Activated naive CD8-positive, alpha-beta T cell treated with anti-CD3 and anti-CD28 coated beads, Interleukin-2, amount 50 U/mL, for 24 hours (primary cell): ENCODE results near the gene PIR.
A peak's percentile ranks its signal among the peaks of the same experiment; 100 is the strongest.

ENCODE experiments used
- ATAC-seq: fragments of 150-1000 bp; cut with Tn5 transposase; one replicate; pipeline ENCODE4 v1.10.0; 2021
- DNase-seq: peaks from one replicate; pipeline ENCODE4 v3.0.0; 2021
- H3K27ac Mint-ChIP-seq: one replicate; pipeline ENCODE4 v1.8.0; 2021; ENCODE audit warnings: mild to moderate bottlenecking, mixed read lengths
- H3K27me3 Mint-ChIP-seq: one replicate; pipeline ENCODE4 v1.8.0; 2021; ENCODE audit warnings: mixed read lengths
- H3K36me3 Mint-ChIP-seq: one replicate; pipeline ENCODE4 v1.8.0; 2021; ENCODE audit warnings: low read depth, mixed read lengths
- H3K4me1 Mint-ChIP-seq: one replicate; pipeline ENCODE4 v1.8.0; 2021; ENCODE audit warnings: mixed read lengths
- H3K4me3 Mint-ChIP-seq: one replicate; pipeline ENCODE4 v1.8.0; 2021; ENCODE audit warnings: mild to moderate bottlenecking, moderate library complexity, mixed read lengths
- H3K9me3 Mint-ChIP-seq: one replicate; pipeline ENCODE4 v1.8.0; 2021; ENCODE audit warnings: mixed read lengths

Gene PIR

GRCh38 chrX:15418041-15418706 is 75.0 kb downstream of the PIR start:
- Mint-ChIP-seq H3K36me3 (no peaks in the 10 kb centered on the region), H3K27me3 (no peaks in the 10 kb centered on the region), H3K27ac (no peak overlapping the region), H3K9me3 (peaks cover 5% of the 10 kb centered on the region), H3K4me3 (no peak overlapping the region), H3K4me1 (no peaks in the 10 kb centered on the region)
- DNase-seq, result no peak
- ATAC-seq, result no peak

- no peaks in the 10 kb centered on the region for H3K36me3 Mint-ChIP-seq
- no peaks in the 10 kb centered on the region for H3K4me1 Mint-ChIP-seq
- H3K27ac Mint-ChIP-seq, result no peak overlapping the region
- ATAC-seq, result peak; percentile 79
- H3K4me3 Mint-ChIP-seq, result no peak overlapping the region
- no peaks in the 10 kb centered on the region for H3K27me3 Mint-ChIP-seq
- peaks cover 5% of the 10 kb centered on the region for H3K9me3 Mint-ChIP-seq
- DNase-seq, result no peak
Measured at GRCh38 chrX:15416133-15416993, 76.8 kb downstream of the PIR start.

- no peak overlapping the region for H3K27ac Mint-ChIP-seq
- no peaks in the 10 kb centered on the region for H3K27me3 Mint-ChIP-seq
- no peak for ATAC-seq
- H3K4me1 Mint-ChIP-seq, result no peaks in the 10 kb centered on the region
- H3K4me3 Mint-ChIP-seq, result no peak overlapping the region
- peaks cover 5% of the 10 kb centered on the region for H3K9me3 Mint-ChIP-seq
- DNase-seq, result no peak
- no peaks in the 10 kb centered on the region for H3K36me3 Mint-ChIP-seq
Measured at GRCh38 chrX:15413101-15413500, 80.0 kb downstream of the PIR start.

- Mint-ChIP-seq H3K27ac (no peak overlapping the region), H3K4me1 (no peaks in the 10 kb centered on the region), H3K4me3 (no peak overlapping the region), H3K27me3 (no peaks in the 10 kb centered on the region), H3K36me3 (no peaks in the 10 kb centered on the region), H3K9me3 (no peaks in the 10 kb centered on the region)
- no peak for ATAC-seq
- no peak for DNase-seq
Measured at GRCh38 chrX:15410947-15411346, 82.2 kb downstream of the PIR start.

GRCh38 chrX:15410430-15410829 is 82.7 kb downstream of the PIR start:
- ATAC-seq (no peak), DNase-seq (no peak)
- H3K9me3 Mint-ChIP-seq, result no peaks in the 10 kb centered on the region
- H3K4me3 Mint-ChIP-seq, result no peak overlapping the region
- H3K36me3 Mint-ChIP-seq, result no peaks in the 10 kb centered on the region
- no peak overlapping the region for H3K27ac Mint-ChIP-seq
- H3K27me3 Mint-ChIP-seq, result no peaks in the 10 kb centered on the region
- no peaks in the 10 kb centered on the region for H3K4me1 Mint-ChIP-seq

GRCh38 chrX:15405846-15406245 is 87.3 kb downstream of the PIR start:
- no peaks in the 10 kb centered on the region for H3K36me3 Mint-ChIP-seq
- H3K4me3 Mint-ChIP-seq, result no peak overlapping the region
- H3K4me1 Mint-ChIP-seq, result peaks cover 6% of the 10 kb centered on the region
- H3K27me3 Mint-ChIP-seq, result no peaks in the 10 kb centered on the region
- DNase-seq, result no peak
- H3K27ac Mint-ChIP-seq, result no peak overlapping the region
- ATAC-seq, result no peak
- H3K9me3 Mint-ChIP-seq, result no peaks in the 10 kb centered on the region

GRCh38 chrX:15404401-15405096 is 88.6 kb downstream of the PIR start:
- no peaks in the 10 kb centered on the region for H3K36me3 Mint-ChIP-seq
- no peaks in the 10 kb centered on the region for H3K9me3 Mint-ChIP-seq
- H3K27ac Mint-ChIP-seq, result no peak overlapping the region
- H3K4me3 Mint-ChIP-seq, result no peak overlapping the region
- H3K4me1 Mint-ChIP-seq, result peaks cover 6% of the 10 kb centered on the region
- no peak for ATAC-seq
- no peak for DNase-seq
- no peaks in the 10 kb centered on the region for H3K27me3 Mint-ChIP-seq

GRCh38 chrX:15401378-15401777 is 91.8 kb downstream of the PIR start:
- ATAC-seq, result no peak
- peaks cover 2% of the 10 kb centered on the region for H3K27me3 Mint-ChIP-seq
- no peaks in the 10 kb centered on the region for H3K36me3 Mint-ChIP-seq
- no peak overlapping the region for H3K27ac Mint-ChIP-seq
- H3K4me1 Mint-ChIP-seq, result peaks cover 6% of the 10 kb centered on the region
- H3K4me3 Mint-ChIP-seq, result no peak overlapping the region
- no peaks in the 10 kb centered on the region for H3K9me3 Mint-ChIP-seq
- no peak for DNase-seq

GRCh38 chrX:15399962-15400391 is 93.2 kb downstream of the PIR start:
- Mint-ChIP-seq H3K4me3 (no peak overlapping the region), H3K27me3 (peaks cover 2% of the 10 kb centered on the region), H3K36me3 (no peaks in the 10 kb centered on the region), H3K9me3 (no peaks in the 10 kb centered on the region), H3K27ac (no peak overlapping the region), H3K4me1 (peaks cover 6% of the 10 kb centered on the region)
- ATAC-seq, result no peak
- no peak for DNase-seq

GRCh38 chrX:15398874-15399273 is 94.3 kb downstream of the PIR start:
- ATAC-seq, result no peak

GRCh38 chrX:15395789-15396188 is 97.3 kb downstream of the PIR start:
- ATAC-seq (no peak), DNase-seq (no peak)
- no peaks in the 10 kb centered on the region for H3K4me1 Mint-ChIP-seq
- H3K4me3 Mint-ChIP-seq, result no peak overlapping the region
- H3K27ac Mint-ChIP-seq, result no peak overlapping the region
- H3K27me3 Mint-ChIP-seq, result peaks cover 2% of the 10 kb centered on the region
- no peaks in the 10 kb centered on the region for H3K9me3 Mint-ChIP-seq
- no peaks in the 10 kb centered on the region for H3K36me3 Mint-ChIP-seq

More at GRCh38 chrX:15398874-15399273, 94.3 kb downstream of the PIR start:
- Mint-ChIP-seq H3K9me3 (no peaks in the 10 kb centered on the region), H3K36me3 (no peaks in the 10 kb centered on the region), H3K4me3 (no peak overlapping the region), H3K4me1 (no peaks in the 10 kb centered on the region), H3K27ac (no peak overlapping the region), H3K27me3 (peaks cover 2% of the 10 kb centered on the region)
- no peak for DNase-seq

GRCh38 chrX:15391850-15392249 is 101.3 kb downstream of the PIR start:
- H3K4me3 Mint-ChIP-seq, result no peak overlapping the region
- peaks cover 5% of the 10 kb centered on the region for H3K27me3 Mint-ChIP-seq
- ATAC-seq (no peak), DNase-seq (no peak)
- H3K27ac Mint-ChIP-seq, result no peak overlapping the region
- H3K36me3 Mint-ChIP-seq, result no peaks in the 10 kb centered on the region
- H3K9me3 Mint-ChIP-seq, result no peaks in the 10 kb centered on the region
- H3K4me1 Mint-ChIP-seq, result no peaks in the 10 kb centered on the region

- Mint-ChIP-seq H3K4me3 (no peak within 1 kb of the TSS), H3K27me3 (peaks cover 12% of the 10 kb centered on the region), H3K27ac (no peak within 1 kb of the TSS), H3K9me3 (no peaks in the 10 kb centered on the region), H3K36me3 (no peaks in the 10 kb centered on the region), H3K4me1 (no peaks in the 10 kb centered on the region)
- ATAC-seq (no peak), DNase-seq (no peak)
Measured at GRCh38 chrX:15384304-15384703, 108.8 kb downstream of the PIR start, which contains the start of gene VEGFD. Gene VEGFD, minus strand, starts transcription at chrX:15384413. Its CDS starts 467 bp downstream, at chrX:15383946.

- no peaks in the 10 kb centered on the region for H3K4me1 Mint-ChIP-seq
- H3K27ac Mint-ChIP-seq, result no peak overlapping the region
Measured at GRCh38 chrX:15382813-15383212, 110.3 kb downstream of the PIR start.

GRCh38 chrX:15376956-15377355 is 116.2 kb downstream of the PIR start:
- no peak for DNase-seq

More at GRCh38 chrX:15382813-15383212, 110.3 kb downstream of the PIR start:
- DNase-seq (no peak), ATAC-seq (no peak)
- Mint-ChIP-seq H3K27me3 (peaks cover 10% of the 10 kb centered on the region), H3K36me3 (no peaks in the 10 kb centered on the region), H3K9me3 (no peaks in the 10 kb centered on the region), H3K4me3 (no peak overlapping the region)

More at GRCh38 chrX:15376956-15377355, 116.2 kb downstream of the PIR start:
- Mint-ChIP-seq H3K4me3 (no peak overlapping the region), H3K27me3 (peaks cover 2% of the 10 kb centered on the region), H3K9me3 (no peaks in the 10 kb centered on the region), H3K36me3 (no peaks in the 10 kb centered on the region), H3K27ac (no peak overlapping the region), H3K4me1 (no peaks in the 10 kb centered on the region)
- ATAC-seq, result no peak
